PC-9 (cell line): Measurements from ENCODE around the gene FAM149B1. TPM values are rescaled to one million over a fixed set of nuclear protein-coding genes. Genes with fewer than 3 reads are reported as not detected.

Experiments used
- BruUV-seq: library from RNA; stranded (reverse); fragments of 400-500 nt; replicated peaks from 2 replicates; lab custom pipeline; 2021; lab: Mats Ljungman, UMichigan
- CTCF ChIA-PET: fragments of 300-600 bp; sonication (Branson Sonifier 250); formaldehyde crosslinking; loops from one replicate; lab custom pipeline; 2022; ENCODE audit warnings: antibody characterized with exemption; lab: Charles Lee
- POLR2A ChIA-PET: fragments of 300-600 bp; sonication (Branson Sonifier 250); formaldehyde crosslinking; loops from one replicate; lab custom pipeline; 2022; ENCODE audit warnings: antibody characterized with exemption; ENCODE audit not compliant: unreplicated experiment; lab: Charles Lee
- DNase-seq, 2 experiments: peaks; one replicate each; pipeline versions ENCODE4 v3.0.0 to v3.0.0-alpha.2; 2015 to 2022; ENCODE audit warnings: mixed read lengths in 1 of 2
- H2AFZ ChIP-seq: fragments of 200-600 bp; sonication (generic); 2 replicates; pipeline ENCODE4 v1.8.1; 2017; ENCODE audit warnings: antibody characterized with exemption
- H3F3A ChIP-seq: fragments of 200-600 bp; sonication (generic); 2 replicates; pipeline ENCODE4 v1.8.1; 2017; ENCODE audit warnings: antibody characterized with exemption, mild to moderate bottlenecking, low read depth; ENCODE audit not compliant: insufficient read depth
- H3K27ac ChIP-seq: fragments of 200-600 bp; sonication (generic); 2 replicates; pipeline ENCODE4 v1.6.1; 2016; ENCODE audit warnings: mixed run types
- H3K27me3 ChIP-seq: fragments of 200-600 bp; sonication (generic); 2 replicates; pipeline ENCODE4 v1.6.1; 2016; ENCODE audit warnings: low read depth, mixed run types; ENCODE audit not compliant: insufficient read depth
- H3K36me3 ChIP-seq: fragments of 200-600 bp; sonication (generic); 2 replicates; pipeline ENCODE4 v1.6.1; 2016; ENCODE audit warnings: low read depth, mixed run types
- H3K4me1 ChIP-seq: fragments of 200-600 bp; sonication (generic); replicated peaks from 2 replicates; pipeline ENCODE4 v1.6.1; 2016; ENCODE audit warnings: mixed run types; ENCODE audit not compliant: insufficient read depth
- H3K4me2 ChIP-seq: fragments of 200-600 bp; sonication (generic); 2 replicates; pipeline ENCODE4 v1.6.1; 2017; ENCODE audit warnings: mixed run types
- H3K4me3 ChIP-seq: fragments of 200-600 bp; sonication (generic); 2 replicates; pipeline ENCODE4 v1.6.1; 2016; ENCODE audit warnings: mixed run types
- H3K79me2 ChIP-seq: fragments of 200-600 bp; sonication (generic); 2 replicates; pipeline ENCODE4 v1.6.1; 2017; ENCODE audit warnings: low read depth, mixed run types
- H3K9me2 ChIP-seq: fragments of 200-600 bp; sonication (generic); 2 replicates; pipeline ENCODE4 v1.8.1; 2017; ENCODE audit warnings: mild to moderate bottlenecking; ENCODE audit not compliant: insufficient read depth
- H3K9me3 ChIP-seq: fragments of 200-600 bp; sonication (generic); 2 replicates; pipeline ENCODE4 v1.8.1; 2016; ENCODE audit warnings: low read depth; ENCODE audit not compliant: insufficient read depth
- H4K20me1 ChIP-seq: fragments of 200-600 bp; sonication (generic); 2 replicates; pipeline ENCODE4 v1.8.1; 2017; ENCODE audit not compliant: insufficient read depth
- EZH2 ChIP-seq: fragments of 200-600 bp; sonication (generic); IDR thresholded peaks from 2 replicates; pipeline ENCODE4 v1.8.0; 2017; ENCODE audit warnings: antibody characterized with exemption, low read depth
- intact Hi-C: fragments of 100-400 bp; cut with micrococcal nuclease; formaldehyde crosslinking; loops from one replicate; pipeline ENCODE4 v1.10.0; 2022; ENCODE audit not compliant: unreplicated experiment
- total RNA-seq: library from RNA; stranded (reverse); gene quantifications from 2 replicates; pipeline ENCODE4 v1.2.3, GENCODE V29; 2021
- TF ChIP-seq, protein P1 (sequence below): fragments of 200-600 bp; sonication (generic); conservative IDR thresholded peaks from 2 replicates; pipeline ENCODE4 v1.6.1; 2017; ENCODE audit warnings: mixed run types, antibody characterized with exemption, mild to moderate bottlenecking, moderate library complexity

Gene FAM149B1
- total RNA-seq, 1 experiment from 2014 or later: 22.9 TPM

DNA sequence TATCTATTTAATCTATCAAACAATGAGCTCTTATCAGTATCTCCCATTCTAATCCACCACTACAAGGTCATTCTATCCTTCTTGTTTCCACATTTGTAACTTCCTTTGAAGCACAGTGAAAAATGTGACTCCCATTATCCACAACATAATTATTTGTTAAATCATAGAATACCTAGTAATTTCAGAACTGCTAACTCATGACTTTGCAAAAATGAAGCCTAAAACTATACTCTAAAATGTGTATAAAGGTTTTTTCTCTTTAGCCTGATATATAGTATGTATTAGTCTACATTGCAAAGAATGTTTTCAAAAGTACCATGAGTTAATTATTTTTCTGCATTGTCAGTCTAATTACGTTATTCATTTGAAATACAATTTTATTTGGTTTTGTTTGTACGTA lies 96.5 kb downstream of the FAM149B1 start:
- no peak overlapping the region for H2AFZ ChIP-seq
- no peaks in the 10 kb centered on the region for H3K9me2 ChIP-seq
- H3K9me3 ChIP-seq: peaks cover 7% of the 10 kb centered on the region
- H3K27me3 ChIP-seq: no peaks in the 10 kb centered on the region
- no peak for TF ChIP-seq EZH2
- TF ChIP-seq, protein P1, sequence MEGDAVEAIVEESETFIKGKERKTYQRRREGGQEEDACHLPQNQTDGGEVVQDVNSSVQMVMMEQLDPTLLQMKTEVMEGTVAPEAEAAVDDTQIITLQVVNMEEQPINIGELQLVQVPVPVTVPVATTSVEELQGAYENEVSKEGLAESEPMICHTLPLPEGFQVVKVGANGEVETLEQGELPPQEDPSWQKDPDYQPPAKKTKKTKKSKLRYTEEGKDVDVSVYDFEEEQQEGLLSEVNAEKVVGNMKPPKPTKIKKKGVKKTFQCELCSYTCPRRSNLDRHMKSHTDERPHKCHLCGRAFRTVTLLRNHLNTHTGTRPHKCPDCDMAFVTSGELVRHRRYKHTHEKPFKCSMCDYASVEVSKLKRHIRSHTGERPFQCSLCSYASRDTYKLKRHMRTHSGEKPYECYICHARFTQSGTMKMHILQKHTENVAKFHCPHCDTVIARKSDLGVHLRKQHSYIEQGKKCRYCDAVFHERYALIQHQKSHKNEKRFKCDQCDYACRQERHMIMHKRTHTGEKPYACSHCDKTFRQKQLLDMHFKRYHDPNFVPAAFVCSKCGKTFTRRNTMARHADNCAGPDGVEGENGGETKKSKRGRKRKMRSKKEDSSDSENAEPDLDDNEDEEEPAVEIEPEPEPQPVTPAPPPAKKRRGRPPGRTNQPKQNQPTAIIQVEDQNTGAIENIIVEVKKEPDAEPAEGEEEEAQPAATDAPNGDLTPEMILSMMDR: no peak
- no peaks in the 10 kb centered on the region for H4K20me1 ChIP-seq
- H3K4me2 ChIP-seq: no peak overlapping the region
- no peaks in the 10 kb centered on the region for H3K79me2 ChIP-seq
- ChIA-PET POLR2A (interaction anchor here (0.7 to 0.9 kb wide), 4 partner anchors 18 to 322 kb away, joined by 4 to 7 read pairs (median 6); no protein-coding TSS in a partner anchor), CTCF (interaction anchor here (0.5 to 1.4 kb wide), 5 partner anchors 11 to 940 kb away, joined by 3 to 8 read pairs (median 6); partner anchors contain the start of gene MRPS16)
- intact Hi-C loops: no loop called here
- BruUV-seq: no TSS peak
- DNase-seq: no peak
- H3F3A ChIP-seq: peaks cover 6% of the 10 kb centered on the region
- no peaks in the 10 kb centered on the region for H3K36me3 ChIP-seq
- H3K4me3 ChIP-seq: no peak overlapping the region
- H3K4me1 ChIP-seq: peaks cover 20% of the 10 kb centered on the region
- no peak overlapping the region for H3K27ac ChIP-seq

DNA sequence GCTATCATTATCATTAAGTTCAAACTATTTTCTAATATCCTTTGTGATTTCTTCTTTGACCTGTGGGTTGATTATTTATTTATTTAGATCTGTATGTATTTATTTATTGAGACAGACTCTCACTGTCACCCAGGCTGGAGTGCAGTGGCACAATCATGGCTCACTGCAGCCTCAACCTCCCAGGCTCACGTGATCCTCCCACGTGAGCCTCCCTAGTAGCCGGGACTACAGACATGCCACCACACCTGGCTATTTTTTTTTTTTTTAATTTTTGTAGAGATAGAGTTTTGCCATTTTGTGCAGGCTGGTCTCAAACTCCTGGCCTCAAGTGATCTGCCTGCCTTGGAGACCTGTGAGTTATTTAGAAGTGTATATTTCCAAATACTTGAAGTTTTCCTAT lies 113.2 kb downstream of the FAM149B1 start:
- no peak for TF ChIP-seq EZH2
- TF ChIP-seq, protein P1: no peak
- POLR2A ChIA-PET: no interaction called here
- H3K4me3 ChIP-seq: no peak overlapping the region
- H3K9me2 ChIP-seq: no peaks in the 10 kb centered on the region; the same call in 1 of the 2 replicates
- H4K20me1 ChIP-seq: no peaks in the 10 kb centered on the region
- no peak for DNase-seq
- H2AFZ ChIP-seq: no peak overlapping the region
- H3K79me2 ChIP-seq: no peaks in the 10 kb centered on the region
- H3K27me3 ChIP-seq: no peaks in the 10 kb centered on the region
- H3K4me1 ChIP-seq: no peaks in the 10 kb centered on the region
- intact Hi-C loops: no loop called here
- CTCF ChIA-PET: no interaction called here
- no peaks in the 10 kb centered on the region for H3F3A ChIP-seq
- H3K4me2 ChIP-seq: no peak overlapping the region
- no TSS peak for BruUV-seq
- no peak overlapping the region for H3K27ac ChIP-seq
- H3K9me3 ChIP-seq: no peaks in the 10 kb centered on the region
- H3K36me3 ChIP-seq: no peaks in the 10 kb centered on the region

DNA sequence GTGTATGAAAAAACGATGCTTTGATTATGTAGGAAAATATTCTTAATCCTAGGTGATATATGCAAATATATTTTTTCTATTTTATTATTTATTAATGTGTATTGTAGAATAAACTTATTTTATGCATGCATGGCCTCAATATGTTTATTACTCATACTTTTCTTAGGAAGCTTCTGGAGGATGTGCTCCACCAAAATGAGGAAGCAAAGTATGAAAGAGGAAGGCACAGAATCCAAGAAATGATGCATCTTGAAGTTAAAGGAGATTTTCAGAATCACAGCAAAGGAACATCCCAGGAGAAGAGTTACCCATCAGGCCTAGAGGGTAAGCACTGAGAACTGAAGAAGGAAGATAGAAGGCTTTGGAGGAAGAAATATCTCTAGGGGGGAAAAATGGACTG lies 119.5 kb downstream of the FAM149B1 start:
- Histone ChIP-seq H3K9me3 (no peaks in the 10 kb centered on the region), H4K20me1 (no peaks in the 10 kb centered on the region), H3K79me2 (no peaks in the 10 kb centered on the region), H2AFZ (no peak overlapping the region), H3K9me2 (no peaks in the 10 kb centered on the region), H3K4me2 (no peak overlapping the region), H3K27ac (no peak overlapping the region), H3K36me3 (no peaks in the 10 kb centered on the region), H3K4me1 (no peaks in the 10 kb centered on the region), H3K27me3 (no peaks in the 10 kb centered on the region), H3K4me3 (no peak overlapping the region), H3F3A (no peaks in the 10 kb centered on the region)
- ChIA-PET CTCF (no interaction called here), POLR2A (no interaction called here)
- TF ChIP-seq, protein P1: no peak
- no peak for TF ChIP-seq EZH2
- intact Hi-C loops: no loop called here
- no peak for DNase-seq
- BruUV-seq: no TSS peak
